ENCODE measurements around the gene PSME1.
A peak's percentile ranks its signal among the peaks of the same experiment; 100 is the strongest.

The PSME1 gene

DNA sequence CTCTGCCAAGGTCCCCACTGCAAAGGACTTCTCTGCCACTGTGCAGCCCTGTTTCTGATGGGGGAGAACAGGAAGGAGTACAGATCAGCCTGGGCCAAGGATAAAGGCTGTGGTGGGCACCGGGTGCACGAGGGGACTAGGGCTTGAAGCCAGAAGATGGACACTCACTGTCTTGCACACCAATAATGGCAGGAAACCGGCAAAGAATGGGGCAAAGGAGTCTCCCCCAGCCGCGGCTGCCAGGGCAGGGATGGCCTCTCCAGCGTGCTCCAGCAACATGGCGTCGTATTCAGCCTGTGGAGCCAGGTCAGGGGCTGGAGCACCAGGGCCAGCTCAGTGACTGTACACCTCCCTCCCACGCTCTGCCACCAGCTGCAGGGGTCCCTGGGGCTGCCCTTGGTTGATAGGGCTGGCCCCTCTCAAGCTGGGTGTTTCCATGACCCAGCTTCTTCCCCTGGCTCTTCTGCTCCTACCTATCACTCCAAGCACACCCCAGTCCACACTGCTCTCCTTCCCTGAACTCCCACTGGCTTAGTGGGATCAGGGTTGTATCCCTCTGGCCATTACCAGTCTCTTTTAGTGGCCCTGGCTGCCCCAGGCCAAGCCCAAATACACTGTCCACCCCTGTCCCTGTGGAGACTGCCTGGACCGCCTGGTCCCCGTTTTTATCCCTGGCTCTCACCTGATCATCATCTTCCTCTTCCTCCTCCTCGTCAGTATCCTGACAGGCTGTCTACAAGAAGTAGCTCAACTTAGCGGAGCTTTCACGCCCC lies 46.3 kb downstream of the PSME1 start:
- H3K4me1 ChIP-seq (ENCODE audit: control insufficient read depth, insufficient read depth, low read length, poor library complexity, severe bottlenecking): peaks cover under 1% of the 10 kb centered on the region
- H3K36me3 ChIP-seq (ENCODE audit: control insufficient read depth, insufficient read depth, low read length): peaks cover 93% of the 10 kb centered on the region
- no peak for DNase-seq
- H3K9me3 ChIP-seq (ENCODE audit: control insufficient read depth, low read length): no peaks in the 10 kb centered on the region
- H3K27me3 ChIP-seq (replicated peaks; ENCODE audit: control insufficient read depth, insufficient read depth, low read length, poor library complexity, severe bottlenecking): no peaks in the 10 kb centered on the region
- no peak overlapping the region for H3K4me3 ChIP-seq (ENCODE audit: insufficient read depth, low read depth, low read length, poor library complexity, severe bottlenecking)
- no peak overlapping the region for H3K27ac ChIP-seq (ENCODE audit: insufficient read depth, low read length, poor library complexity, severe bottlenecking)

DNA sequence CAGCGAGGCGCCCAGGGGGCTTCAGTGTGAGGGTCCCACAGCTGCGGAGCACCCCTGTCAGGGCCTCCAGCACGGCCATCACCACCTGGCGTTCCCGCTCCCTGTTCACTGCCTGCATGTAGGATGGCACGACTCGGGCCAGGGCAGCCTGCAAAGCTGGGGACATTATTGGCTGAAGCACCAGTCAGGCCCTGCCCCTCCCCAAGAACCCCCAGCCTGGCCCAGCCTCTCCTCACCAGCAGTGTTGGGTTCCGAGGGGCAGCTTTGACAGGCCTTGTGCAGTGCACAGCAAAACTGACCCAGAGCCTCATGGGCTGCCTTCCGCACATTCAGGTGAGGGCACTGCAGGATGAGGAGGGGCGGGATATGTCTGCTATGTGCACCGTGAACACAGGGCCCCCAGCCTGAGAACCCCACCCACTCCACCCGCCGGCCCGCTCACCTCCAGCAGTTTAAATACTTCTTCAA lies 47.1 kb downstream of the PSME1 start:
- peaks cover 8% of the 10 kb centered on the region for H3K4me1 ChIP-seq (ENCODE audit: control insufficient read depth, insufficient read depth, low read length, poor library complexity, severe bottlenecking)
- H3K4me3 ChIP-seq (ENCODE audit: insufficient read depth, low read depth, low read length, poor library complexity, severe bottlenecking): no peak overlapping the region
- H3K27ac ChIP-seq (ENCODE audit: insufficient read depth, low read length, poor library complexity, severe bottlenecking): no peak overlapping the region
- no peak for DNase-seq
- H3K36me3 ChIP-seq (ENCODE audit: control insufficient read depth, insufficient read depth, low read length): peaks cover 87% of the 10 kb centered on the region
- no peaks in the 10 kb centered on the region for H3K27me3 ChIP-seq (replicated peaks; ENCODE audit: control insufficient read depth, insufficient read depth, low read length, poor library complexity, severe bottlenecking)
- H3K9me3 ChIP-seq (ENCODE audit: control insufficient read depth, low read length): no peaks in the 10 kb centered on the region

DNA sequence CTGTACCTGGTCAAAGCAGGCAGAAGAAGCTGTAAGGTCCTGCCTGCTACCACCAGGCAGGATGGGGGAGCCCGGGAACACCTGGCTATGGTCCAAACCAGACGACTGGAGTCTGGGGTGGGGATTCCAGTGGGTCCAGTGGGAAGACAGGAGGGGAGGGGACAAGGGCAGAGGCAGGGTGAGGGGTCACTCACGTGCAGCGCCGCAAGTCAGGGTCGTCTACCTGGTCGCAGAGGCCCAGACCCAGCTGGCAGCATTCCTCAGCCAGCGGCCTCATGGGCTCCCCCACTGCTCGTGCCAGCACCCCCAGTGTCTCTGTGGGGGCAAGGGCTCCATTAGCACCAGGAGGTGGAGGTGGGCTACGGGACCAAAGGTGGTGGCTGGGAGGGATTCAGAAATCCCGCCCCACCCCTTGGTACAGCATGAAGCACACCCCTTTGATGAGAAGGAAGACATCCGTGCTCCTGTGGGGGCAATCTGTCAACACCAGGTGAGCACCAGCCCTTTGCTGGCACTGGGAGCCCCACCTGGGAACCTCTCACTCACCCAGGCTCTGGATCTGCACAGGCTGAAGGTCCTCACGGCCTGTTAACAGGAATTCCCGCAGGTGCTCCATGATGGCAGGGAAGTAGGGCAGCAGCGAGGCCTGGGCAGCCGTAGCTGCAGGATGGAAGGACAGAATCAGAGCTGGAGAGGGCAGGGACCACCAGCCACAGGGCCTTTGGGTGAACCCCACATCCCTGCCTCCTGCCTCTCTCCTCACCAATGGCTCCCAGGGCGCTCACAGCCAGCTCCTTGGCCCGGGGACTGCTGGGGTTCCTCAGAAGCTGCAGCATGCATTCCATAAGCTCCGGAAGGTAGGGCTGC lies 48.3 kb downstream of the PSME1 start:
- Histone ChIP-seq H3K27me3 (replicated peaks; ENCODE audit: control insufficient read depth, insufficient read depth, low read length, poor library complexity, severe bottlenecking) (no peaks in the 10 kb centered on the region), H3K4me3 (ENCODE audit: insufficient read depth, low read depth, low read length, poor library complexity, severe bottlenecking) (no peak overlapping the region), H3K36me3 (ENCODE audit: control insufficient read depth, insufficient read depth, low read length) (peaks cover 75% of the 10 kb centered on the region), H3K27ac (ENCODE audit: insufficient read depth, low read length, poor library complexity, severe bottlenecking) (no peak overlapping the region), H3K4me1 (ENCODE audit: control insufficient read depth, insufficient read depth, low read length, poor library complexity, severe bottlenecking) (peaks cover 19% of the 10 kb centered on the region), H3K9me3 (ENCODE audit: control insufficient read depth, low read length) (no peaks in the 10 kb centered on the region)
- DNase-seq: no peak

DNA sequence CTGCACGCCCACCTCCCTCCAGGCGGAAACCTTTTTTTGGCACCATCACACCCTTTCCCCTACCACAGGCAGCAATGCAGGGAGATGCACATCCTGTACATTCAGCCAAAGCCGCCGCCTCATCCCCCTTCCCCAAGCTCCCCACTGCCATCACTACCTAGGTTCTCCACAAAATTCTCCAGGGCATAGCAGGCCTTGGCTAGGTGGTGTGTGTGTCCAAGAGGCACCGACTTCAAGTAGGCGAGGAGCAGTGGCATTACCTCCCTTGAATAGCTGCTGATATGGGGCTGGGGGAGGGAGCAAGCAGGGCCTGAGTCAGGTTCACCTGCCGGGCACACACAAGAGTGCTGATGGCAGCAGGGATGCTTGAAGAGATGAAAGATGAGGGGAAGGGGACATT lies 49.0 kb downstream of the PSME1 start:
- Histone ChIP-seq H3K27ac (ENCODE audit: insufficient read depth, low read length, poor library complexity, severe bottlenecking) (no peak overlapping the region), H3K36me3 (ENCODE audit: control insufficient read depth, insufficient read depth, low read length) (peaks cover 71% of the 10 kb centered on the region), H3K27me3 (replicated peaks; ENCODE audit: control insufficient read depth, insufficient read depth, low read length, poor library complexity, severe bottlenecking) (no peaks in the 10 kb centered on the region), H3K4me3 (ENCODE audit: insufficient read depth, low read depth, low read length, poor library complexity, severe bottlenecking) (no peak overlapping the region), H3K9me3 (ENCODE audit: control insufficient read depth, low read length) (no peaks in the 10 kb centered on the region), H3K4me1 (ENCODE audit: control insufficient read depth, insufficient read depth, low read length, poor library complexity, severe bottlenecking) (peaks cover 19% of the 10 kb centered on the region)
- no peak for DNase-seq

GRCh38 chr14:24185741-24186140 lies 49.7 kb downstream of the PSME1 start:
- Histone ChIP-seq H3K36me3 (ENCODE audit: control insufficient read depth, insufficient read depth, low read length) (peaks cover 68% of the 10 kb centered on the region), H3K27me3 (replicated peaks; ENCODE audit: control insufficient read depth, insufficient read depth, low read length, poor library complexity, severe bottlenecking) (no peaks in the 10 kb centered on the region), H3K4me3 (ENCODE audit: insufficient read depth, low read depth, low read length, poor library complexity, severe bottlenecking) (no peak overlapping the region), H3K9me3 (ENCODE audit: control insufficient read depth, low read length) (no peaks in the 10 kb centered on the region), H3K27ac (ENCODE audit: insufficient read depth, low read length, poor library complexity, severe bottlenecking) (no peak overlapping the region), H3K4me1 (ENCODE audit: control insufficient read depth, insufficient read depth, low read length, poor library complexity, severe bottlenecking) (peaks cover 19% of the 10 kb centered on the region)
- DNase-seq: no peak

DNA sequence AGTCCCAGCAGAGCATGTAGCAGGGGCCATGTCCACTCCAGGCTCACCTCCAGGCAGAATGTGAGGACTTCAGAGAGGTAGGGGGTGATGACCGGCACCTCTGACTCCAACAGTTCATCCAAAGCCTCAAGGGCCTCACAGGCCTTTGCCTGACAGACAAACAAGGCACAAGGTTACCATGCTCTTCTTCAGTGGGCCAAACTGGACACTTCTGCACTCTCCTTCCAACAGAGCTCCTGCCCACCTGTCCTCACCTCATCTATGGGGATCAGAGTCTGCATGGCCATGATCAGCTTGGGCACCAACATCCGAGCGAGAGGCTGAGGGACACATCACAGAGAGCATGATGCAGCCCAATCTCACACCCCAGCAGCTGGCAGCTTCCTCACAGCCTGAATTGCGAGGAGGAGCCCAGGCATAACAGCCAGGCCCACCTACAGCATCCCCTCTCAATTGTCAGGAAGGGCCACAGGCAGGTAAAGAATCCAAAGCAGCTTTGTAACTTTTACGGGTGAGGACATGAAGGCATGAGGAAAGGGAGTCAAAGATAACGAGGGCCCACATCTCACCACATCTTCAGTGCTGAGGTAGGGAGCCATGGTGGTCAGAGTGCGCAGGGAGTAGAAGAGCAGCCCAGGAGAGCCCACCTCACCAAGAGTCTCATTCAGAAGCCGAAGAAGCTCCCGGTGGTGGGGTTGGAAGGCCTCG lies 51.0 kb downstream of the PSME1 start:
- H3K36me3 ChIP-seq (ENCODE audit: control insufficient read depth, insufficient read depth, low read length): peaks cover 55% of the 10 kb centered on the region
- H3K9me3 ChIP-seq (ENCODE audit: control insufficient read depth, low read length): no peaks in the 10 kb centered on the region
- peaks cover 19% of the 10 kb centered on the region for H3K4me1 ChIP-seq (ENCODE audit: control insufficient read depth, insufficient read depth, low read length, poor library complexity, severe bottlenecking)
- peak overlapping the region; percentile 81 for H3K27ac ChIP-seq (ENCODE audit: insufficient read depth, low read length, poor library complexity, severe bottlenecking)
- H3K27me3 ChIP-seq (replicated peaks; ENCODE audit: control insufficient read depth, insufficient read depth, low read length, poor library complexity, severe bottlenecking): no peaks in the 10 kb centered on the region
- DNase-seq: no peak
- H3K4me3 ChIP-seq (ENCODE audit: insufficient read depth, low read depth, low read length, poor library complexity, severe bottlenecking): no peak overlapping the region

DNA sequence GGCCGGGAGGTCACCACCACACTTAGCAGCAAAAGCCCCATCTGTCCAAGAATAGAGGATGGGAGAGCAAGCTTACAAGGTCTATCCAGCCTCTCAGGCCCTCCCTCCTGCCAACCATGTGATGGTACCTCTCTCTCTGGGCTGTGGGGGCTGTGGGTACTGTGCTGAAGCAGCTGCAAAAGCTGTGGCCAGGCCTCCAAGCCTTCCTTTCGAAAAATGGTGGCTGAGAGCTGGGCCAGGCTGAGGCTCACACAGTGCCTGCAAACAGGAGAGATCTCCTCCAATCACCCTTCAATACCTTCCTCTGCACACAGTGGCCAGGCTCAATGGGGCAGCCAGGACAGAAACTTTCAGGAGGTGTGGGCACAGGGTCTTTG lies 51.5 kb downstream of the PSME1 start:
- peak overlapping the region; percentile 81 for H3K27ac ChIP-seq (ENCODE audit: insufficient read depth, low read length, poor library complexity, severe bottlenecking)
- no peaks in the 10 kb centered on the region for H3K27me3 ChIP-seq (replicated peaks; ENCODE audit: control insufficient read depth, insufficient read depth, low read length, poor library complexity, severe bottlenecking)
- H3K4me3 ChIP-seq (ENCODE audit: insufficient read depth, low read depth, low read length, poor library complexity, severe bottlenecking): peak overlapping the region; percentile 74
- H3K36me3 ChIP-seq (ENCODE audit: control insufficient read depth, insufficient read depth, low read length): peaks cover 53% of the 10 kb centered on the region
- no peaks in the 10 kb centered on the region for H3K9me3 ChIP-seq (ENCODE audit: control insufficient read depth, low read length)
- peaks cover 19% of the 10 kb centered on the region for H3K4me1 ChIP-seq (ENCODE audit: control insufficient read depth, insufficient read depth, low read length, poor library complexity, severe bottlenecking)
- DNase-seq: no peak

All from effector memory CD4-positive, alpha-beta T cell (primary cell).